ENCODE data around the gene TBX1.
"Not testable (repeated sequence)": the region's sequence is repeated elsewhere in the genome, so short reads cannot be mapped to it uniquely, and the experiment has no call there.

The TBX1 gene

GRCh38 chr22:19765477-19766239, 5.1 kb downstream of the TBX1 start:
- DNase-seq: no peak

GRCh38 chr22:19766240-19766510, 5.6 kb downstream of the TBX1 start:
- DNase-seq: no peak

- DNase-seq: no peak
These were observed 6.2 kb downstream of the TBX1 start for GRCh38 chr22:19766511-19767426.

GRCh38 chr22:19767427-19768341, 7.1 kb downstream of the TBX1 start:
- DNase-seq: no peak

- DNase-seq: no peak
These were observed 8.8 kb downstream of the TBX1 start for GRCh38 chr22:19769393-19769715.

- no peak for DNase-seq
These were observed 10.0 kb downstream of the TBX1 start for GRCh38 chr22:19770349-19771220.

- DNase-seq: no peak
These were observed 11.8 kb downstream of the TBX1 start for GRCh38 chr22:19772422-19772672.

GRCh38 chr22:19772673-19773469, 12.3 kb downstream of the TBX1 start:
- DNase-seq: no peak

GRCh38 chr22:19773470-19774040, 13.0 kb downstream of the TBX1 start:
- no peak for DNase-seq

GRCh38 chr22:19774628-19775027, 14.1 kb downstream of the TBX1 start:
- no peak for DNase-seq

GRCh38 chr22:19775496-19776325, 15.1 kb downstream of the TBX1 start:
- no peak for DNase-seq

GRCh38 chr22:19776433-19777031, 16.0 kb downstream of the TBX1 start:
- no peak for DNase-seq

GRCh38 chr22:19777192-19777591, 16.6 kb downstream of the TBX1 start:
- not testable (repeated sequence) for DNase-seq

- DNase-seq: no peak
These were observed 18.4 kb downstream of the TBX1 start for GRCh38 chr22:19779011-19779421.

- no peak for DNase-seq
These were observed 19.2 kb downstream of the TBX1 start for GRCh38 chr22:19779685-19780268.

- no peak for DNase-seq
These were observed 22.0 kb downstream of the TBX1 start for GRCh38 chr22:19782533-19782932.

- no peak for DNase-seq
These were observed 23.2 kb downstream of the TBX1 start for GRCh38 chr22:19783586-19784383.

GRCh38 chr22:19784384-19785175, 24.0 kb downstream of the TBX1 start:
- DNase-seq: no peak
